Measurements from ENCODE around the gene PCGF2.
A peak's percentile ranks its signal among the peaks of the same experiment; 100 is the strongest.

Gene PCGF2

GRCh38 chr17:38751808-38752307 is 3.7 kb upstream of the PCGF2 start:
- DNase-seq (ENCODE audit: low read depth in 2 of 2, low spot score in 1 of 2), result peak; percentile 72 to 74

- no peak for DNase-seq (ENCODE audit: low read depth in 2 of 2, low spot score in 1 of 2)
These were observed 3.1 kb upstream of the PCGF2 start for GRCh38 chr17:38751144-38751807.

GRCh38 chr17:38750312-38751121 is 2.4 kb upstream of the PCGF2 start:
- DNase-seq (ENCODE audit: low read depth in 2 of 2, low spot score in 1 of 2), result no peak

GRCh38 chr17:38750044-38750311 is 1.8 kb upstream of the PCGF2 start:
- DNase-seq (ENCODE audit: low read depth in 2 of 2, low spot score in 1 of 2), result no peak

DNA sequence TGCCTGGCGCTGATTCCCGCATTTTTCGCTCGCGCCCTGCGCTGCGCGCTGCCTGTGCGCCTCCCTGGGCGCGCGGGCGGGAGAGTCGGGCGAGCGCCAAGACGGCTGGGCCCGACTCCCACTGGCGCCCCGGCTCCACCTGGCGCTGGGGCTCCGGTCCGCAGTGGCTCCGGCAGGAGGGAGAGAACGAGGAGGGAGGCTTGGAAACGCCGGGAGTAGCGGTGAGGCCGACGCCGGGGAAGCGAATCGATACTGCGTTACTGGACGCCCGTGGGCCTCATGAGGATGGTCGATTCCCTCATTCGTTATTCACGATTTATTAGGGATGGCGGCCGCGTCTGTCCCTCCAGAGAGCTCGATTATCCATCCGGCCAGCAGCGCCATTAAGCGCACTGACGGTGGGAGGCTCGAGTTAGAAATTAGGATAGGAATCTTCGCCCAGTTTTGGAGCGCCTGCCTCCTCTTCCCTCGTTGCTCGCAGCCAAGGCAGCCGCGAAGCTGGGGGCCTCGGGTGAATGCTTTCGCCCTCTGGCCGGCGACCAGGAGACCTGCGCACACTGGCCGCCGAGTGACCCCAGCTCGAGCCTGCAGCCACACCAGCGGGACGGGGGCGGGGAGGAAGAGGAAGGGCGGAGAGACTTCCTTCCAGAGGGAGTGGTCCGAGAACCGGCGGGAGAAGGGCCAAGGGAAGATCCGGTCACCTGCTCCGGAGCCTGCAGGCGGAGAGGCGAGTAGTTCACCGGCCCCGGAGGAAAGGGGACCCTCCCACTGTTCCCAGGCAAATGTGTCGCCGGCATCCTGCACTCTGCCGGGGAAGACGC is 1.3 kb upstream of the PCGF2 start:
- DNase-seq (ENCODE audit: low read depth in 2 of 2, low spot score in 1 of 2), result no peak

DNA sequence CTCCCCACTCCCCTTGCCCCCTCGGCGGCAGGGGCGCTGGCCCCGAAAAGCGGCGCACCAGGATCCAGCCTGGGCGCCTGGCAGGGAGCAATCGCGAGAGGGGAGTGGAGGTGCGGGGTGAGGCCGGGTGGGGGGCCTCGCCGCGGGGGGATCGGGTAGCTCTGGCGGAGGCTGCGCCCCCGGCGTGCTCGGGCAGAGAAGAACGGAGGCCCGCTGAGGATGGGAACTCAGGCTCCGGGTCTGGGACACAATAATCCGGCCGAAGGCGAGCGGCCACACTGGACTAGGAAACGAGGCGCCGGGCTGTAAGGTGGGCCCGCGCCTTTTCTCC is 721 bp upstream of the PCGF2 start:
- DNase-seq (ENCODE audit: low read depth in 2 of 2, low spot score in 1 of 2), result no peak

DNA sequence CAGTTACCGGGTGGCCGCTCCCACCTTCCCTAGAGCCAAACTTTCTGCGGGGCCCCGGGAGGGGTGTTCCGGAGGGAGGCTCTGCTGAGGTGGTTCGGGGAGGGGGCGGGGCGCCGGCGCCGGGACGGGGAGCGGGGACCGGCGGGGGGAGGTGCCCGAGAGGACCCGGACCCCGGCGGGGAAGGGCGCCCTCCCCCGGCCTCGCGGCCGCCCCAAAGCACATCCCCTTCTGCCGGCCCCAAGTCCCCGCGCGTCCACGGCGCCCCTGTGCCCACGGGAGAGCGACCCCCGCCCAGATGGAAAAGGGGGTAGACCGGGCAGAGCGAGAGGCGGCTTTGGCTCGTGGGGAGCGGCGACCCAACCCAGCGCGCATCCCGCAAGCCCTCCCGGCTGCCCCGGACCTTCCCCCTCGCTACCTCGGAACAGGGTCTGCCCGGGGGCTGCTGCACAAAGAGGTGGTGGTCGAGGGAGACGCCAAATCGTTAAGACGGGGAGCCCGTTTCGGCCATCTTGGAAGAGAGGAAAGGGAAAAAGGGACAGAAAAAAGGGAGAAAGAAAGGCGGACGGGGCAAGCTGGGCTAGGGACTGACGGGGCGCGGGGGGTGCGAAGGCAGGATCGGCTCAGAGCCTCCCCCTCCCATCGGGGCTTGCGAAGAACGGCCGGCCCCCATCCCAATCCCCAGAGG is 530 bp downstream of the PCGF2 start:
- no peak for DNase-seq (ENCODE audit: low read depth in 2 of 2, low spot score in 1 of 2)

DNA sequence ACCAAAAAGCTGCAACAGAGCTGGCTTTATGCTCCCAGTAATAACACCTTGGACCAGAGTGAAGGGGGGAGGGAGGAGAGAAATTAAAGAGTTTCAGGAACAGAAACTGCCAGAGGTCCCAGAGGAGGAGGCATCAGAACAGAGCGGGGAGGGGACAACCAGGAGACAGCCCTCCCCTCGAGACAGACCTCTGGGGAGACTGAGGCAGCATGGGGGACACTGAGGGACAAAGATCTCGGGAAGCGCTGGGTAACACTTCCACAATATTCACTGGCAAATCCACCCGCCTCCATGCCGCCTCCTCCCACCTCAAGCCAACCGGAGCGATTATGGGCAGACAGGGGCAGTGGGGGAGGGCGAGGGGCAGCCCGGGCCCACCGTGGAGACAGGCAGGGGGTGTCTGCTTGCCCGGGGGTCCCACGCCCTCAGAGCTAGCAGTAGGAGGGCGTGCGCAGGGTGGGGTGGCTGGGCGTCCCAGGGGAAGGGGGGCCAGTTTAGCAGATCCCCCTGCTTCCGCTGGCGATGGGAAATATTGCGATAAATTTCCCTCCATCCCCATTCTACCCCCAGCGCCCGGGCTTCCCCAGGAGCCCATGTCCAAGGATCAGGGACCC is 1.2 kb downstream of the PCGF2 start:
- DNase-seq (ENCODE audit: low read depth in 2 of 2, low spot score in 1 of 2), result no peak

- DNase-seq (ENCODE audit: low read depth in 2 of 2, low spot score in 1 of 2), result no peak
These were observed 1.9 kb downstream of the PCGF2 start for GRCh38 chr17:38746004-38746848.

DNA sequence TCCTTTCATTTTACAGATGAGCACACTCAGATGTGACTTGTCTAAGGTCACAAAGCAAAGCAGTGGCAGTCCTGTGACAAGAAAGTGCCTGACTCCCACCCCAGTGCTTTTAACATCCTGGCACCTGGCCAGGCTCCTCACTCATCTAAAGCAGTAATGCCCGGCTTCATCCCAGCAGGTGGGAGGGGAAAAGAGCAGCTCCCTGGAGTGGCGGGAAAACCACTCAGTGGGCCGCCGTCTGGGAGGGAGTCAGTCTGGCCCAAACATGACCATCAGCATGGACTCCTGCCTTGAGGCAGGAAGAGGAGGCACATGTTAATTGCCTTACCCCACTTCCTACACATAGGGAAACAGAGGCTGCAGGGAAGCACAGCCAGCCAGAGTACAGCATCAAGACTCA is 2.6 kb downstream of the PCGF2 start:
- no peak for DNase-seq (ENCODE audit: low read depth in 2 of 2, low spot score in 1 of 2)

GRCh38 chr17:38743556-38744171 is 4.5 kb downstream of the PCGF2 start:
- no peak for DNase-seq (ENCODE audit: low read depth in 2 of 2, low spot score in 1 of 2)

GRCh38 chr17:38742411-38743308 is 5.5 kb downstream of the PCGF2 start:
- no peak for DNase-seq (ENCODE audit: low read depth in 2 of 2, low spot score in 1 of 2)

GRCh38 chr17:38741921-38742410 is 6.2 kb downstream of the PCGF2 start:
- no peak for DNase-seq (ENCODE audit: low read depth in 2 of 2, low spot score in 1 of 2)

DNA sequence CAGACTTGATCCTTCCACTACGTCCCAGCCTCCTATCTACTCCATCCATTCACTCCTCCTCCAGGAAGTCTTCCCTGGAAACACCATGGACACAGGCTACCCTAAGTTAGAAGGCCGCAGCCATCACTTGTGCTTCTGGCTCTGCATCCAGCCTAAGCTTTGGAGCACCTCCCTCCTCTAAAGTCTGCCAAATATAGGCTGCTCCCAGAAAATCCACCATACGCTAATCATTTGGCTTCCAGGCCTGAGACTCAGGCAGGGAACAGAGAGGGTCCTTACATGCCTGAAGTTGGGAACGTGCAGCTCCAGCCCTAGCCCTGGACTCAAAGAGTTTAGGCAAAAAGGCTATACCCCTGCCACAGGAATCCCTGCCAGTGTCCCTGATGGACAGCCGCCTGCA is 6.7 kb downstream of the PCGF2 start:
- no peak for DNase-seq (ENCODE audit: low read depth in 2 of 2, low spot score in 1 of 2)

DNA sequence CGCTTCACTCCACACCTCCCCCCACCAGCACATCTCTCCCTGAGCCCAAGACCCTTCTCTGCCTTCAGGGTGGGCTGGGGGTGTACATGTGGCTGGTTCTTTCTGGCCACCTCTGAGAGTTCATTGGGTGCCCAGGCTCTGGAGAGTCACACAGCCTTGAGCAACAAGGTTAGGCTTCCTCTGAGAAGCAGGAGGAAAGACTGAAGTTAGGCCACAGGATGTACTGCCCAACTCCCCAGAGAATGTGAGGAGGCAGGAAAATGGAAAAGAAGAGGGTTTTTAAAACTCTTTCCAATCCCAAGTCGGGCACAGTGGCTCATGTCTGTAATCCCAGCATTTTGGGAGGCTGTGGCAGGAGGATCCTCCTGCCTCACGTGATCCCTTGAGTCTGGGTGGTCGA is 7.3 kb downstream of the PCGF2 start:
- no peak for DNase-seq (ENCODE audit: low read depth in 2 of 2, low spot score in 1 of 2)

GRCh38 chr17:38740044-38740443 is 8.1 kb downstream of the PCGF2 start:
- DNase-seq (ENCODE audit: low read depth in 2 of 2, low spot score in 1 of 2), result no peak

DNA sequence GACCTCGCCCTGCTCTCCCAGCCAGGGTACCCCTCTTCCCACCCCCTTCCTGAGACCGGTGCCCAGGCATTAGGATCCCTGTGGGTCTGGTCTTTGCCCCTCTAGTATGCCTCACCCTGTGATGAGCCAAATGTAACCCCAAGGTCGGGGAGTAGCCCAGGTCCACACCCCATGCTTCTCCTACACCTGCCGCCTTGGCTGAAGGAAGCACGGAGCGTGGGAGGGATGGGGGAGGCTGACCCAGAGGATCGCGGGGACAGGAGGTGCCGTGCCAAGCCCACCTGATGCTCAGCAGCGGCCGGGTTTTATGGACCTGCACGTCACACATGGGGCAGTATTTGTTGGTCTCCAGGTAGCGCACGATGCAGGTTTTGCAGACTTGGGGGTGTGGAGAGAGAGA is 8.8 kb downstream of the PCGF2 start:
- no peak for DNase-seq (ENCODE audit: low read depth in 2 of 2, low spot score in 1 of 2)

DNA sequence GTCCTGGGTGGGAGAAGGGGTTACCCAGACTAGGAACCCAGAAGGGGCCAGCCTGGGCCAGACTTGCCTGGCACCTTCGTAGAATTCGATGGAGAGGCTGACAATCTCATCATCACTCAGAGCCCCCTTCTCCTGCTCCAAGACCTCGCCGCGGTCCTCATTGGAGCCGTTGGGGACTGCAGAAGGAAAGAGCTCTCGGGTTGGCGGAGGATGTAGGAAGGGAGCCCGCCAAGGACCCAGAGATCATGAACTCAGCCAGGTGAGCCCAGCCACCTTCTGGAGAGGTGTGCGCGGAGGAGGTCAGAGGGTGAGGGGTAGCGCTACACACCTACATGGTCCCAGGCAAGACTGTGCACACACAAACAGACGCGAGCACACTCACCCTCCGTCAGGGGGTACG is 9.4 kb downstream of the PCGF2 start:
- DNase-seq (ENCODE audit: low read depth in 2 of 2, low spot score in 1 of 2), result no peak

Measured in stimulated activated CD8-positive, alpha-beta memory T cell treated with anti-CD3 and anti-CD28 coated beads, Interleukin-4, amount 100 ng/mL, for 1 hour (primary cell).